ENCODE results near the gene KIFAP3. TPM values are rescaled to one million over a fixed set of nuclear protein-coding genes. Genes with fewer than 3 reads are reported as not detected.
A peak's percentile ranks its signal among the peaks of the same experiment; 100 is the strongest.
"Not testable (repeated sequence)": the region's sequence is repeated elsewhere in the genome, so short reads cannot be mapped to it uniquely, and the experiment has no call there.

Gene KIFAP3
- total RNA-seq = 10 to 100 TPM; 20.6 to 38.2 TPM
- long read RNA-seq, transcript KIFAP3-201 (20 exons, 2,957 nt) = major isoform, 28 of 37 reads
- long read RNA-seq, partial matches to known transcripts = 3 of 37 reads
- long read RNA-seq, other reads (novel, unspliced or antisense) = 6 of 37 reads

GRCh38 chr1:170074250-170075157, at the start of gene KIFAP3:
Gene KIFAP3, minus strand, starts transcription at chr1:170074695. Its CDS starts 228 bp downstream, at chr1:170074467.
- ATAC-seq = peak; percentile 98
- intact Hi-C loops (cut with DNase I, micrococcal nuclease) = no loop called here
- DNase-seq = peak; percentile 97 to 98

GRCh38 chr1:170122366-170122765, 47.9 kb upstream of the KIFAP3 start:
- intact Hi-C loops (cut with DNase I, micrococcal nuclease) = no loop called here
- DNase-seq (no peak), ATAC-seq (no peak)

GRCh38 chr1:170114906-170115305, 40.4 kb upstream of the KIFAP3 start:
- ATAC-seq = no peak
- no peak for DNase-seq
- intact Hi-C loops (cut with DNase I, micrococcal nuclease) = no loop called here

GRCh38 chr1:170113140-170113539, 38.6 kb upstream of the KIFAP3 start:
- DNase-seq; ATAC-seq; intact Hi-C loops (cut with DNase I, micrococcal nuclease): not testable (repeated sequence)

GRCh38 chr1:170097449-170097948, 23.0 kb upstream of the KIFAP3 start:
- DNase-seq (peak in 1 of 2 donors; percentile 4), ATAC-seq (peak; percentile 95)
- intact Hi-C loops (cut with DNase I, micrococcal nuclease) = no loop called here

GRCh38 chr1:170096806-170097340, 22.4 kb upstream of the KIFAP3 start:
- intact Hi-C loops (cut with DNase I, micrococcal nuclease) = no loop called here
- DNase-seq = no peak

GRCh38 chr1:170095976-170096748, 21.7 kb upstream of the KIFAP3 start:
- intact Hi-C loops (cut with DNase I, micrococcal nuclease) = no loop called here
- ATAC-seq (no peak), DNase-seq (no peak)

More at GRCh38 chr1:170096806-170097340, 22.4 kb upstream of the KIFAP3 start:
- ATAC-seq = no peak

GRCh38 chr1:170094697-170095616, 20.5 kb upstream of the KIFAP3 start:
- DNase-seq; ATAC-seq; intact Hi-C loops (cut with DNase I, micrococcal nuclease): not testable (repeated sequence)

- DNase-seq (no peak), ATAC-seq (no peak)
- intact Hi-C loops (cut with DNase I, micrococcal nuclease) = no loop called here
These were observed 12.0 kb upstream of the KIFAP3 start for GRCh38 chr1:170086399-170087032.

GRCh38 chr1:170085091-170085490, 10.6 kb upstream of the KIFAP3 start:
- DNase-seq (no peak), ATAC-seq (no peak)
- intact Hi-C loops (cut with DNase I, micrococcal nuclease) = no loop called here

GRCh38 chr1:170078610-170079189, 4.2 kb upstream of the KIFAP3 start:
- ATAC-seq = no peak
- intact Hi-C loops (cut with DNase I, micrococcal nuclease) = no loop called here
- no peak for DNase-seq

- DNase-seq (no peak), ATAC-seq (no peak)
- intact Hi-C loops (cut with DNase I, micrococcal nuclease) = no loop called here
These were observed 3.4 kb upstream of the KIFAP3 start for GRCh38 chr1:170077926-170078325.

GRCh38 chr1:170076952-170077351, 2.5 kb upstream of the KIFAP3 start:
- ATAC-seq; intact Hi-C loops (cut with DNase I, micrococcal nuclease); DNase-seq: not testable (repeated sequence)

- no peak for ATAC-seq
- no peak for DNase-seq
- intact Hi-C loops (cut with DNase I, micrococcal nuclease) = no loop called here
These were observed 1.7 kb upstream of the KIFAP3 start for GRCh38 chr1:170076199-170076598.

- no peak for ATAC-seq
- intact Hi-C loops (cut with DNase I, micrococcal nuclease) = no loop called here
- peak in 1 of 2 donors; percentile 27 for DNase-seq
These were observed 691 bp upstream of the KIFAP3 start for GRCh38 chr1:170075186-170075585.

GRCh38 chr1:170073893-170074249, 624 bp downstream of the KIFAP3 start:
- no peak for DNase-seq
- intact Hi-C loops (cut with DNase I, micrococcal nuclease) = no loop called here
- ATAC-seq = no peak

- DNase-seq (no peak), ATAC-seq (no peak)
- intact Hi-C loops (cut with DNase I, micrococcal nuclease) = no loop called here
These were observed 3.1 kb downstream of the KIFAP3 start for GRCh38 chr1:170071378-170071777.
